Ammon's horn (tissue), 1 donor: ENCODE results near the gene KRTAP12-2.
"Not testable (repeated sequence)": the region's sequence is repeated elsewhere in the genome, so short reads cannot be mapped to it uniquely, and the experiment has no call there.

Source experiments
- DNase-seq: peaks from one replicate; pipeline ENCODE4 v3.0.0-alpha.2; 2016; ENCODE audit warnings: low spot score

The KRTAP12-2 gene

DNA sequence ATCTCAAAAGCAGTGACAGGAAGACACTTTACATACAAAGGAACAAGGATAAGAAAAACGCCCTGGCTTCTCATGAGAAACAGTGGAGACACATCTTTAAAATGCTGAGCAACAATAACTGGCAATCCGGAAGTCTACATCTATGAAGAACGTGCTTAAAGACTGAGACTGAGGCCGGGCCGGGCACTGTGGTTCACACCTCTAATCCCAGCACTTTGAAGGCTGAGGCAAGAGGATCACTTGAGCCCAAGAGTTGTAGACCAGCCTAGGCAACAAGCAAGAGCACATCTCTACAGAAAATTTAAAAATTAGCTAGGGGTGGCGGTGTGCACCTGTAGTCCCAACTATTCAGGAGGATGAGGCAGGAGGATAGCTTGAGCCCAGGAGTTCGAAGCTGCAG is 17.4 kb upstream of the KRTAP12-2 start:
- no peak for DNase-seq

DNA sequence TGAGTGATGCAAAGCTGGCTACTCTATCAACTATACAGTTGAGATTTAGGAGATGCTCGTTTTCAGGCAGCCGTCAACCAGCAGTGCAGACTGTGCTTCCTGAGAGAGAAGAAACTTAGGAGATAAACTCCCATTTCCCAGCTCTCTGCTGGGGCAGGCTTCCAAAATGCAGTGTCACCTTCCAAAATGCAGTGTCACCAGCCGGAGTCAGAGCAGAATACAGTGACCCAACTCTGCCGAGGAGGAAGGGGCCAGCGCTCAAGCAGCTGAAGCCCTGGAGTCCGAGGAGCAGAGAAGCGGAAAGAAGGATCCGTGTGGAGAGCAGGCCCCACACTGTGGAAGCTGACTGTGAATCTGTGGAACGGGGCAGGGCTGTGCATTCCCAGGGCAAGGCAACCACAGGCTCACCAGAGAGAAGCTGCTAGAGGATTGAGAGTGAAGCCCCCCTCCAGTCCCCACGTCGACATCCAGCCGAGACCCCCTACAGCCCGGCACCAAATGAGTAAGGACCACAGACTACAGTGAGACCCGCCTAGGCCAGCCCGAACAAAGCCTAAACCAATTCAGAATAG is 15.9 kb upstream of the KRTAP12-2 start:
- no peak for DNase-seq

DNA sequence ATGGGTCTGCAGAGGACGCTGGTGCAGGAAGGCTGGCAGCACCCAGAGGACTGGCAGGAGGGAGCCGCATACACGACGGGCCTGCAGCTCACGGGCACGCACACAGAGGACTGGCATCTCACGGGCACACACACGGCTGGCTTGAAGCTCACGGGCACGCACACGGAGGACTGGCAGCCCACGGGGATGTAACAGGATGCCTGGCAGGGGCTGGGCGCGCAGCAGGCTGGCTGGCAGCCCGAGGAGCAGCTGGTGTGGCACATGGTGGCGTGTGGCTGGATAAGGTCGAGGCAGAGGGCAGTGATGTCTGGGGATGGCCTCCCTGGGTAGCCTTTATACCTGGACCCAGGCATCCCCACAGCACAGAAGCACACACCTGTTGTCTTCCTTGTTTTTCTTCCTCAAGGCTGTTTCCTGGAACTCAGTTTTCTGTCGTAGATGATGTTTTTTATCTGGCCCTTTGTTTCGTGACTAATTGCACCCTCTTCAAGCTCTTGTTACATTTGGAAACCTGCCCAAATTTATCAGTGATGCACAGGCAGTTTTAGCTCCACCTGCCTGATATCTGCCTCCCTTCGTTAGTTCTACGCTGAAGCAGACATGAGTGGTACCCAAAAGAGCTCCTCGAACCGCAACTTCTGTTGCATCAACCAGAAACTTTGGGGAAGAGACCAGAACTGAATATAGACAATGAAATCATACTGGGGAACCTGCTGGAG is 15.3 kb upstream of the KRTAP12-2 start, which contains the start of gene KRTAP12-1:
TSS of gene KRTAP12-1 (minus strand) at position 303 of the 719 bp plus-strand sequence. CDS start at position 263, 40 bp downstream.
- DNase-seq: no peak

GRCh38 chr21:44681152-44681551 is 14.4 kb upstream of the KRTAP12-2 start:
- DNase-seq: no peak

DNA sequence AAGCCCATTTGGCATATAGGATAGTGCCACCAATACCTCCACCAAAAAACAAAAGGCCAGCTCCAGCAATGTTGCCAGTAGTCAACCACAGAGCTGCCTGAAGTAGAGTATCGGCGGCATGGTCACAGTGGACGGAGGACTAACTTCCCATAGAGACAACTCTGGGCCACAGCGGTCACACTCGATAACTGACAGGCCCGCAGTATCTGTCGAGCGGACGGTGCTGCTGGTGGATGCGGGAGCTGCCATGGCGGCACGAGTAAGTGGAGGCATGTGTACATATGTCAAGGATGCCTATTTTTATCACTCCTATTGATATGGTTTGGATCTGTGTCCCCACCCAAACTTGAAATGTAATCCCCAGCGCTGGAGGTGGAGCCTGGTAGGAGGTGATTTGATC is 11.2 kb upstream of the KRTAP12-2 start:
- DNase-seq: no peak

DNA sequence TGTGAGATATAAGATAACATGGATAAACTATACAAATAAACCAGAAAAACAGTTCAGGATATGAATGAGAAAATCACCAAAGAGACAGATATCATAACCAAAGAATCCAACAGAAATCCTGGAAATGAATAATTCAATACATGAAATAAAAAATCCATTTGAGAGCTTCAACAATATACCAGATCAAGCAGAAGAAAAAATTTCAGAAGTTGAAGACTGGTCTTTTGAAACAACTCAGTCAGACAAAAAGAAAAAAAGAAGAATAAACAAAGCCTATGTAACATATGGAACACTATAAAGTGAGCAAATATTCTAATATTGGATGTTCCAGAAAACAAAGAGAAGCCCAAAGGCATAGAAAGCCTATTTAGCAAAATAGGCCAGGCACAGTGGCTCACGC is 5.2 kb upstream of the KRTAP12-2 start:
- no peak for DNase-seq

- DNase-seq: no peak
Measured at GRCh38 chr21:44670642-44671432, 4.1 kb upstream of the KRTAP12-2 start.

GRCh38 chr21:44667612-44668011 is 885 bp upstream of the KRTAP12-2 start:
- no peak for DNase-seq

DNA sequence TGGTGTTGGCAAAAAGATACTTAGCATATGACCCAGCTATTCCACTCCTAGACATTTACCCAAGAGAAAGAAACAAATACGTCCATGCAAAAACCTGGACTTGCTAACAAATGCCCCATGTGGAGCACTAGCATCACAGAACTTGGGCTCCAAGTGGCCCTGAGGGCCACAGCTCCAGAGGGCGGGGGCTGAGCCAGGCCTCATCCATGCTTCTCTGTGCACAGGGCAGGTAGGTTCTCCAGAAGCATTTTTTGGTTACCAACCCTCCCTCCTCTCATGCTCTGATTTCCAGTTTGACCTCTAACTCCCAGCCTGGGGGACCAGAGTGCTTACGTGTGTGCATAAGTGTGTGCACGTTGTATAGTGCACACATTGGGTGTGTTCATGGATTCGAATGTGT is 2.0 kb downstream of the KRTAP12-2 start:
- no peak for DNase-seq

GRCh38 chr21:44661567-44661966 is 5.2 kb downstream of the KRTAP12-2 start:
- DNase-seq: not testable (repeated sequence)

DNA sequence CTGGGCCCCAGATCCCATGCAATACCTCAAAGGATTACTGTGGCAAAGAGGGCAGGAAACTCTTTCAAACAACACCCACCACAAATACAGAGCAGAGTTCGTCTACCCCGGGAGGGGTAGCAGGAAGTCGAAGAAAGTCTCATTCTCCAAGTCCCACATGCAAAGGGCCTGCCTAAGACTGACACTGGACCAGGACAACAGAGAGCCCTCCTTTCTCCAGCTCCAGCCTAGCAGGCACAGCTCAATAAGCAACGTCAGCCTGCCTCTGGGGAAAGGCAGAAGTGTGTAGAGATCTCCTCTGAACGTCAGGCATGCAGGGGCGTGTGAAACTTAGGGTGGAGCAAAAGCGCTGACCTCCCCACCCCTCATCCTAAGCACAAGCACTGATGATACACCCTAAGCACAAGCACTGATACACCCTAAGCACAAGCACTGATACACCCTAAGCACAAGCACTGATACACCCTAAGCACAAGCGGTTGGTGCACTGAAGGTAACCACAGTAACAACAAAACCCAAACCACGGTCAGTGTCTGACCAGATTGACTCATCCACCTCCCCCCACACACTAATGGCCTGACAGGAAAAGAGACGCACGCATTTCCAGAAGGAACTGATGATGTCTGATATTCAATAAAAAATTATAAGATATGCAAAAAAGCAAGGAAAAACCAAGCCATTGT is 7.7 kb downstream of the KRTAP12-2 start:
- DNase-seq: no peak

- DNase-seq: no peak
Measured at GRCh38 chr21:44658541-44658910, 8.2 kb downstream of the KRTAP12-2 start.

GRCh38 chr21:44657635-44658540 is 8.8 kb downstream of the KRTAP12-2 start, which contains the start of gene KRTAP12-3:
Gene KRTAP12-3 (plus strand): TSS chr21:44657932. CDS start chr21:44657980, 48 bp downstream.
- DNase-seq: no peak

DNA sequence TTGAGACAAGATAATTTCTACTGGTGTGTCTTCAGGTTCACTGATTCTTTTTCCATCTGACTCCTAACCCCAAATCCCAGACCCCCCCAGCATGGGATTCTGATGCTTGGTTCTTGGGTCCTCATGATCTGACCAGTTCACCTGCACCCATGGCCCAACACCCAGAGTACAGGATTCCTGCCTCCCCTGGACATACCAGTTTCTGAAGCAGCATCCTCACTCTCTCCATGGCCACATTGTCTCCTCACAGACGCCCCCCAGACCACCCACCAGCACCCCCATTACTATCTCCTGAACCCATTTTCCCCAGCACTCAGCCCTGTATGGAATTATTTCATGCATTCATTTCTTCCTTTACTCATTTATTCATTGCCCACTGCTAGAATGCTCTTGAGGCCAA is 9.9 kb downstream of the KRTAP12-2 start:
- DNase-seq: no peak

DNA sequence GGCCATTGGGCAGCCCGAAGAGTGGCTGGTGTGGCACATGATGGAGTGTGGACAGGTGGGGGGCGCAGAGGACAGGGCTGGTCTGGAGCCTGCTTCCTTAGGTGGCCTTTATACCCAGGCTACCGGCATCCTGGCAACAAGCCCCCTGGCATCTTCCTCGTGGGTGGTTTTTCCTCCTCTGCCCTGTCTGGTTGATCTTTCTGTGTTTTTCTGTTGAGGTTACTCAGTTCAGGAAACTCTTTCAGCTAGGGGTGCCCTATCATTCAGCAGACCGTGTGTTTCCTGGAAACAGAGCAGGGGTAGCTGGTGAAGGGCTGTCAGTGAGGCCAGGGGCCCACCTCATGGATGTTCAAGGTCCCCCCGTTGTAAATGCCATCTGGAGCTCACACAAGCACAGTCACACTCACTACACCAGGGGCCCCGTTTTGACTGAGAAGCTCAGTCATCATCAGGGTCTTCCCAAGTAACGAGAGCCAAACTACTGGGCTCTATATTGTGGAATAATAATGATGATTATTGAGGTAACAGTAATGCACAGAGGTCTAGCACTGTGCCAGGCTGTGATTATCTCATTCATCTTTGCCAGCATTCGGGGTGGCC is 12.1 kb downstream of the KRTAP12-2 start, which contains the start of gene KRTAP12-4:
TSS of gene KRTAP12-4 (minus strand) at position 84 of the 600 bp plus-strand sequence. CDS start at position 39, 45 bp downstream.
- no peak for DNase-seq

GRCh38 chr21:44653656-44654575 is 12.8 kb downstream of the KRTAP12-2 start:
- no peak for DNase-seq

DNA sequence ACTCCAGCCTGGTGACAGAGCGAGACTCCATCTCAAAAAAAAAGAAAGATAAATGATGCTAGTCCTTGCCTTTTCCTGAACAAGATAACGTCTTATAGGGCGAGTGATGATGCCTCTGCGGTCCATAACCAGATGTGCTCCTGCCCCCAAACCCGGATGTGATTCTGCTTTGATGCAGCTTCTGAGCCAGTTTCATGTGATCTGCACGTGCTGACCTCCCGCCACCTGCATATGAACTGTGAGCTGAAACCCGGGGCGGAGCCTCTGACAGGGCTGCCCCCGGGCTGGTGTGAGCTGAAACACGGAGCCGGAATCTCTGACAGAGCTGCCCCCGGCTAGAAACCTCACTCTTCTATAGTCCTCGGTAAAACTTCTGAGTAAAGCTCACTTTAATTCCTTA is 13.6 kb downstream of the KRTAP12-2 start:
- no peak for DNase-seq

DNA sequence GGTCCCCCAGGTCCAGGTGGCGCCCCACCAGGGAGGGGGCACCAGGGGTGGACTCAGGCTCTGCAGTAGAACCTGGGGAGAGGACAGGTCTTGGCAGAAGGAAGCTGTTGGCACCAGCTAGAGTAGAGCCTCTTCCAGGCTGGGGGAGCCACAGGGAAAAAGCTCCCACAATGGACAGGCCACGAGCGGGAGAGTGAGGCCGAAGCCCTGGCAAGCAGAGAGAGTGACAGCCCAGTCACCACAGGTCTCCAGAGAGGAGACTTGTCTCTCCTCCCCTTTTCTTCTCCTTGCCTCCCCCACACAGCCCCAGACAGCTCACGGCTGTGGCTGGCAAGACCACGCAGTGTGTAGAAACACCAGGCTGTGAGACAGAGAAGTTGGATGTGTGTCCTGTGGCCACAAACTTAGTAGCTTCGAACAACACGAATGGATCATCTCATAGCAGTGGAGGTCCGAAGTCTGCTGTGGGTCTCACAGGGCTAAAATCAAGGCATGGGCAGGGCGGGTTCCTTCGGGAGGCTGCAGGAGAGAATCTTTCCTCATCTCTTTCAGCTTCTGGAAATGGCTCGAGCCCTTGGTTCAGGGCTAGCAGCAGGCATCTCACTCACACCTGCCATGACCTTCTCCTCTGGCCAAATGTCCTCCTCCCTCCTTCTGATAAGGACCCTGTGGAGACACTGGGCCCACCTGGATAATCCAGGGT is 15.6 kb downstream of the KRTAP12-2 start:
- DNase-seq: no peak
